Type B pancreatic cell (in vitro differentiated cells): ENCODE data around the gene ZKSCAN8. TPM values are rescaled to one million over a fixed set of nuclear protein-coding genes. Genes with fewer than 3 reads are reported as not detected.

ENCODE experiments used
- DNase-seq: peaks from one replicate; pipeline ENCODE4 v3.0.0; 2021; ENCODE audit warnings: mixed read lengths; ENCODE audit not compliant: unreplicated experiment; ENCODE audit errors: extremely low spot score
- H3K27ac Mint-ChIP-seq: 2 replicates; pipeline ENCODE4 v1.8.0; 2021; ENCODE audit warnings: mild to moderate bottlenecking, mixed read lengths
- H3K27me3 Mint-ChIP-seq: 2 replicates; pipeline ENCODE4 v1.8.0; 2021; ENCODE audit warnings: mixed read lengths
- H3K36me3 Mint-ChIP-seq: 2 replicates; pipeline ENCODE4 v1.8.0; 2021; ENCODE audit warnings: mixed read lengths
- H3K4me1 Mint-ChIP-seq: one replicate; pipeline ENCODE4 v1.8.0; 2021; ENCODE audit warnings: mixed read lengths; ENCODE audit not compliant: unreplicated experiment
- H3K4me3 Mint-ChIP-seq: 2 replicates; pipeline ENCODE4 v1.8.0; 2021; ENCODE audit warnings: mild to moderate bottlenecking, mixed read lengths
- H3K9me3 Mint-ChIP-seq: 2 replicates; pipeline ENCODE4 v1.8.0; 2021; ENCODE audit warnings: mixed read lengths
- total RNA-seq: library from RNA; stranded (reverse); gene quantifications from 2 replicates; pipeline ENCODE4 v1.2.1, GENCODE V29; 2021; ENCODE audit warnings: low replicate concordance
- TF ChIP-seq, protein P1 (sequence below): fragments of 200-600 bp; sonication (generic); conservative IDR thresholded peaks from 2 replicates; pipeline ENCODE4 v1.5.0; 2021; ENCODE audit warnings: antibody characterized with exemption, mild to moderate bottlenecking

Gene ZKSCAN8
- total RNA-seq, 1 donor from 2014 or later, result 37.5 TPM

DNA sequence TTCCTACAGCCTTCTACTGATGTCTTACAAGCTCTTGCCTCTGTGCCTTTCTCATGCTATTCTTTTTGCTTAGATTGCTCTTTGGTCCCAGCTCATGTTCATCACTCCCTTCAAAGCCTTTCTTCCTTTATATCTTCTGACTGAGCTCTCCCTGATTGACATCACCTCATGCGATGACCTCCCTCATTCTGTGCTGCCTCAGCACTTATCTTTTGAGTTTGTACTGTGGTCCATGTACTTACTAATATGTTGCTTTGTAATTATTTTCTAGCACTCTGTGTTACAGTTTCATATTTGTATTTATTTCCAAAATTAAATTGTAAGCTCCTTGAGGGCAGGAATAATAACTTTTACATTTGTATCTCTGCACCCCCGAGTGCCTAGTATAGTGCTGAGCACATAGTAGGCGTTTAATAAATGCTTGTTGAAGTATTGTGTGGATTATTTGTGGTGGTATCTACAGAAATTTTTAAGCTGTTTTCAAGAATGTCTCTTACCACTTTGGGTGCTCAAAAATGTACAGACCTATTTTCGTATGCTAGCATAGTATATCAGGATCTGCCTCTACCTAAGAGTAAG is 17.4 kb downstream of the ZKSCAN8 start:
- Mint-ChIP-seq H3K27ac (no peak overlapping the region), H3K4me1 (peaks cover 5% of the 10 kb centered on the region), H3K9me3 (peaks cover 18% of the 10 kb centered on the region), H3K36me3 (peaks cover 59% of the 10 kb centered on the region), H3K4me3 (no peak overlapping the region), H3K27me3 (no peaks in the 10 kb centered on the region)
- TF ChIP-seq, protein P1, sequence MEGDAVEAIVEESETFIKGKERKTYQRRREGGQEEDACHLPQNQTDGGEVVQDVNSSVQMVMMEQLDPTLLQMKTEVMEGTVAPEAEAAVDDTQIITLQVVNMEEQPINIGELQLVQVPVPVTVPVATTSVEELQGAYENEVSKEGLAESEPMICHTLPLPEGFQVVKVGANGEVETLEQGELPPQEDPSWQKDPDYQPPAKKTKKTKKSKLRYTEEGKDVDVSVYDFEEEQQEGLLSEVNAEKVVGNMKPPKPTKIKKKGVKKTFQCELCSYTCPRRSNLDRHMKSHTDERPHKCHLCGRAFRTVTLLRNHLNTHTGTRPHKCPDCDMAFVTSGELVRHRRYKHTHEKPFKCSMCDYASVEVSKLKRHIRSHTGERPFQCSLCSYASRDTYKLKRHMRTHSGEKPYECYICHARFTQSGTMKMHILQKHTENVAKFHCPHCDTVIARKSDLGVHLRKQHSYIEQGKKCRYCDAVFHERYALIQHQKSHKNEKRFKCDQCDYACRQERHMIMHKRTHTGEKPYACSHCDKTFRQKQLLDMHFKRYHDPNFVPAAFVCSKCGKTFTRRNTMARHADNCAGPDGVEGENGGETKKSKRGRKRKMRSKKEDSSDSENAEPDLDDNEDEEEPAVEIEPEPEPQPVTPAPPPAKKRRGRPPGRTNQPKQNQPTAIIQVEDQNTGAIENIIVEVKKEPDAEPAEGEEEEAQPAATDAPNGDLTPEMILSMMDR, result no peak
- DNase-seq, result no peak

DNA sequence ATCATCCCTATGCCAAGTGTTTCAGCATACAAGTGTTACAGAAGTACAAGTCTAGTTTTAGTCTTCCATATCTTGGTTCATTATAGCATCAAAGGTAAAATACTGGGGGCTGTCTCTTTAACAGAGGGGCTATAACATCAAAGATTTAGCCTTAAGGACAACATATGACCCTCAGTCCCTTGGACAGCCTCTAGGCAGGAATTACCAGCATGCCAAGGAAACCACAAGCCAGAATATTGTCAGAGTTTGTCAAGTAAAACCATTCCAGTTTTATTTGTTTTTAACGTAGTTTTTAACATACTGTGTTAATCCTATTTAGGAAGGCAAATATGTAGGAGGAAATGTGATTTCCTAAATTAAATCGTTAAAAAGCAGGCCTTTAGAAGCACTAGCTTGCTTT is 18.6 kb downstream of the ZKSCAN8 start:
- Mint-ChIP-seq H3K27me3 (no peaks in the 10 kb centered on the region), H3K4me1 (peaks cover 5% of the 10 kb centered on the region), H3K9me3 (peaks cover 18% of the 10 kb centered on the region), H3K36me3 (peaks cover 49% of the 10 kb centered on the region), H3K27ac (no peak overlapping the region), H3K4me3 (peak overlapping the region; percentile 10)
- TF ChIP-seq, protein P1, result no peak
- no peak for DNase-seq

DNA sequence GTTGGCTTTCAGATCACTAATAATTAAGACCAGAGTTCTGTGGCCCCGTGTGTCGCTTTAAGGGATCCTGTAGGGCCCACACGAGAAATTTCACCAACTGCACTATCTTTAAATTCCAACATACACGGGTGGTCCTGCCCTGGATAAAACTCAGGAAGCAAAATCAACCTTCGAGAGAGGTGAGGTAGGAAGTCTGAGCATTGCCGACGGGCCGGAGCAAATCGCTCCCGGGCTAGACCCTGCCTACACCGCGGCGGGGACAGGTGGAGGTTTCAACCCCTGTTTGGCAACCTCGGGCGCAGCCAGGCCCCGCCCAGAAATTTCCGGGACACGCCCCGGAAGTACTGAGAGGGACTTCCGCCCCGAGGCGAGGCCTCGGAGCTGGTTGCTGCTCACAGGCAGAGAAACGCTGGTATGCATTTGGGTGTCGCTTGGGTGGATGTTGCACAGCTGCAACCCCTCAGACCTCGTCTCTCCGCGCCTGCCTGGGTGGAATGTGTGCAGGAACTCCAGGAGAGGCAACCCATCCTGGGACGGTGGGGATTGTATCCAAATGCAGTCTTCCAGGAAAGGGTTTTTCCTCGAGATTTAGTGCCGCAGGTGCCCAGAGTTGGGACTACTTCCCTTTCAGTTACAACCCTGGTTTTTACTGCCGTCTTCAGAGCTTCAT is 19.9 kb downstream of the ZKSCAN8 start:
- Mint-ChIP-seq H3K36me3 (peaks cover 39% of the 10 kb centered on the region), H3K4me3 (peak overlapping the region; percentile 84), H3K27ac (no peak overlapping the region), H3K4me1 (peaks cover 5% of the 10 kb centered on the region), H3K9me3 (peaks cover 18% of the 10 kb centered on the region), H3K27me3 (no peaks in the 10 kb centered on the region)
- peak; percentile 78 for DNase-seq
- TF ChIP-seq, protein P1, result no peak

DNA sequence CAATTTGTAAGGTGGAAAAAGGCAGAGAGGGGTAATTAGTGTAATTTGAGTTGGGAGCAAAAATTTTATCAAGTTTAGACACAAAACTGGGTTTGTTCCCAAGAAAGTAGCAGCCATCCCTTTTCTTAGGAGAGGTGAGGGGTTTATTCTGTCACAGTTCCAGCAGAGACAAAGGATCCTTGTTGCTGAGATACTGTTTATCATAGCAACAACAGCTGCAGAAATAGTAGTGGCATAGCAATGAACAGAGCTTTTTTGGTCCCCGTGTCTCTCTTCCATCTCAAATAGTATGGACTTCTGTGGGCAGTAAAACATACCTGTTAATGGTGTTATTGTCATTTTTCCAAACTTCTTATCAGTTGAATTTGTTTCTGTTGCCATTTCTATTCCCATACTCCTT is 23.9 kb downstream of the ZKSCAN8 start:
- no peak for DNase-seq
- H3K4me1 Mint-ChIP-seq, result peaks cover 5% of the 10 kb centered on the region
- no peak overlapping the region for H3K27ac Mint-ChIP-seq
- H3K4me3 Mint-ChIP-seq, result no peak overlapping the region
- peaks cover 12% of the 10 kb centered on the region for H3K9me3 Mint-ChIP-seq
- TF ChIP-seq, protein P1, result no peak
- no peaks in the 10 kb centered on the region for H3K27me3 Mint-ChIP-seq
- H3K36me3 Mint-ChIP-seq, result peaks cover 11% of the 10 kb centered on the region

DNA sequence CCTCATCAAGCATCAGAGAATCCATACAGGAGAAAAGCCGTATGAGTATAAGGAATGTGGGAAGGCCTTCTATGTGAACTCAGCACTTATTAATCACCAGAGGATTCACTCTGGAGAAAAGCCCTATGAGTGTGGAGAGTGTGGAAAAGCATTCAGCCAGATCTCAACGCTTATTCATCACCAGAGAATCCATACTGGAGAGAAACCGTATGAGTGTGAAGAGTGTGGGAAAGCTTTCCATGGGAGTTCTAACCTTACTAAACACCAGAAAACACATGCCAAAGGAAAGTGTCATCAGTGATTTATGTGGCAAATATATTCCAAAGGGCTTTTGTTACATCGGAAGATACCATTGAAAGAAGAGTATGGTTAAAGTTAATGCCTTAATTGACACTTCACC is 25.4 kb downstream of the ZKSCAN8 start:
- peaks cover 10% of the 10 kb centered on the region for H3K36me3 Mint-ChIP-seq
- no peak overlapping the region for H3K4me3 Mint-ChIP-seq
- H3K4me1 Mint-ChIP-seq, result peaks cover 4% of the 10 kb centered on the region
- H3K27ac Mint-ChIP-seq, result no peak overlapping the region
- no peak for DNase-seq
- no peaks in the 10 kb centered on the region for H3K27me3 Mint-ChIP-seq
- TF ChIP-seq, protein P1, result no peak
- H3K9me3 Mint-ChIP-seq, result peaks cover 5% of the 10 kb centered on the region
